Measurements from ENCODE around the gene CASP8.
"Not testable (repeated sequence)": the region's sequence is repeated elsewhere in the genome, so short reads cannot be mapped to it uniquely, and the experiment has no call there.

DNA sequence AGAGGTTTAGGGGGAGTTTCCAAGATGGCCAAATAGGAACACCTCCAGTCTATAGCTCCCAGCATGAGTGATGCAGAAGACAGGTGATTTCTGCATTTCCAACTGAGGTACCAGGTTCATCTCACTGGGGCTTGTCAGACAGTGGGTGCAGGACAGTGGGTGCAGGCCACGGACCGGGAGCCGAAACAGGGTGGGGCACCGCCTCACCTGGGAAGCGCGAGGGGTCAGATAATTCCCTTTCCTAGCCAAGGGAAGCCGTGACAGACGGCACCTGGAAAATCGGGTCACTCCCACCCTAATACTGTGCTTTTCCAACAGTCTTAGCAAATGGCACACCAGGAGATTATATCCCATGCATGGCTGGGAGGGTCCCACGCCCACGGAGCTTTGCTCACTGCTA, 39.6 kb downstream of the CASP8 start:
- TF ChIP-seq CTCF (IDR thresholded peaks at IDR 0.05; ENCODE audit: poor library complexity, severe bottlenecking); TAF1 (IDR thresholded peaks at IDR 0.05; ENCODE audit: low read depth); RAD21 (conservative IDR thresholded peaks at IDR 0.05); EP300 (conservative IDR thresholded peaks at IDR 0.05; ENCODE audit: poor library complexity, severe bottlenecking); POLR2AphosphoS5 (IDR thresholded peaks at IDR 0.05); EZH2 (IDR thresholded peaks at IDR 0.05; ENCODE audit: borderline replicate concordance, insufficient read depth, low read length, poor library complexity, severe bottlenecking): not testable (repeated sequence)
- TF ChIP-seq, protein P1, sequence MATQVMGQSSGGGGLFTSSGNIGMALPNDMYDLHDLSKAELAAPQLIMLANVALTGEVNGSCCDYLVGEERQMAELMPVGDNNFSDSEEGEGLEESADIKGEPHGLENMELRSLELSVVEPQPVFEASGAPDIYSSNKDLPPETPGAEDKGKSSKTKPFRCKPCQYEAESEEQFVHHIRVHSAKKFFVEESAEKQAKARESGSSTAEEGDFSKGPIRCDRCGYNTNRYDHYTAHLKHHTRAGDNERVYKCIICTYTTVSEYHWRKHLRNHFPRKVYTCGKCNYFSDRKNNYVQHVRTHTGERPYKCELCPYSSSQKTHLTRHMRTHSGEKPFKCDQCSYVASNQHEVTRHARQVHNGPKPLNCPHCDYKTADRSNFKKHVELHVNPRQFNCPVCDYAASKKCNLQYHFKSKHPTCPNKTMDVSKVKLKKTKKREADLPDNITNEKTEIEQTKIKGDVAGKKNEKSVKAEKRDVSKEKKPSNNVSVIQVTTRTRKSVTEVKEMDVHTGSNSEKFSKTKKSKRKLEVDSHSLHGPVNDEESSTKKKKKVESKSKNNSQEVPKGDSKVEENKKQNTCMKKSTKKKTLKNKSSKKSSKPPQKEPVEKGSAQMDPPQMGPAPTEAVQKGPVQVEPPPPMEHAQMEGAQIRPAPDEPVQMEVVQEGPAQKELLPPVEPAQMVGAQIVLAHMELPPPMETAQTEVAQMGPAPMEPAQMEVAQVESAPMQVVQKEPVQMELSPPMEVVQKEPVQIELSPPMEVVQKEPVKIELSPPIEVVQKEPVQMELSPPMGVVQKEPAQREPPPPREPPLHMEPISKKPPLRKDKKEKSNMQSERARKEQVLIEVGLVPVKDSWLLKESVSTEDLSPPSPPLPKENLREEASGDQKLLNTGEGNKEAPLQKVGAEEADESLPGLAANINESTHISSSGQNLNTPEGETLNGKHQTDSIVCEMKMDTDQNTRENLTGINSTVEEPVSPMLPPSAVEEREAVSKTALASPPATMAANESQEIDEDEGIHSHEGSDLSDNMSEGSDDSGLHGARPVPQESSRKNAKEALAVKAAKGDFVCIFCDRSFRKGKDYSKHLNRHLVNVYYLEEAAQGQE (IDR thresholded peaks at IDR 0.05; ENCODE audit: borderline replicate concordance) = not testable (repeated sequence)

All from neural cell (in vitro differentiated cells).